GM19035 (cell line): ENCODE data around the gene UBE2M.
"Not testable (repeated sequence)": the region's sequence is repeated elsewhere in the genome, so short reads cannot be mapped to it uniquely, and the experiment has no call there.

Experiments
- ATAC-seq: cut with Tn5 transposase; IDR thresholded peaks from one replicate; pipeline ENCODE4 v1.9.1; 2021; ENCODE audit not compliant: unreplicated experiment

UBE2M gene

GRCh38 chr19:58513694-58514563 lies 44.5 kb downstream of the UBE2M start:
- ATAC-seq = no peak

GRCh38 chr19:58513213-58513693 lies 45.2 kb downstream of the UBE2M start:
- ATAC-seq = no peak

GRCh38 chr19:58511353-58512208 lies 46.8 kb downstream of the UBE2M start, which contains the start of gene SLC27A5:
SLC27A5 (minus strand) TSS chr19:58511992; CDS start chr19:58511955, 37 bp downstream.
- no peak for ATAC-seq

GRCh38 chr19:58510084-58510862 lies 48.1 kb downstream of the UBE2M start:
- no peak for ATAC-seq

- no peak for ATAC-seq
These were observed 48.7 kb downstream of the UBE2M start for GRCh38 chr19:58509731-58510083.

GRCh38 chr19:58507602-58508223 lies 50.7 kb downstream of the UBE2M start:
- ATAC-seq = not testable (repeated sequence)
